DND-41 (cell line): Measurements from ENCODE around the gene CELA1.

Source experiments
- ATAC-seq: fragments of 200-7000 bp; cut with Tn5 transposase; 3 replicates; pipeline ENCODE4 v1.9.1; 2021; ENCODE audit warnings: low read depth; ENCODE audit not compliant: insufficient read depth
- DNase-seq: peaks from one replicate; pipeline ENCODE4 v3.0.0-alpha.2; 2020
- H2AFZ ChIP-seq: 2 replicates; pipeline ENCODE4 v1.6.0; 2012; ENCODE audit warnings: low read depth, low read length
- H3K27ac ChIP-seq: 2 replicates; pipeline ENCODE4 v1.5.1; 2012; ENCODE audit warnings: low read length, inconsistent platforms
- H3K27me3 ChIP-seq: fragments of 200-600 bp; sonication (generic); 2 replicates; pipeline ENCODE4 v1.6.0; 2012; ENCODE audit warnings: low read length, mild to moderate bottlenecking, inconsistent platforms; ENCODE audit not compliant: insufficient read depth, poor library complexity
- H3K36me3 ChIP-seq: 2 replicates; pipeline ENCODE4 v1.5.1; 2012; ENCODE audit warnings: low read length, inconsistent platforms; ENCODE audit not compliant: insufficient read depth
- H3K4me1 ChIP-seq: 2 replicates; pipeline ENCODE4 v1.5.1; 2012; ENCODE audit warnings: mild to moderate bottlenecking, low read length; ENCODE audit not compliant: insufficient read depth
- H3K4me2 ChIP-seq: 2 replicates; pipeline ENCODE4 v1.6.0; 2012; ENCODE audit warnings: mild to moderate bottlenecking, moderate library complexity, low read length, inconsistent platforms; ENCODE audit not compliant: insufficient read depth
- H3K4me3 ChIP-seq, 2 experiments: fragments of 200-600 bp in 1 of 2; shearing (Covaris generic) in 1 of 2; 2 replicates each; pipeline ENCODE4 v1.5.1; 2012 to 2016; ENCODE audit warnings: inconsistent platforms in 2 of 2, low read length in 2 of 2, mild to moderate bottlenecking in 2 of 2, low read depth in 1 of 2, moderate library complexity in 1 of 2
- H3K79me2 ChIP-seq: 2 replicates; pipeline ENCODE4 v1.6.0; 2012; ENCODE audit warnings: low read length, inconsistent platforms; ENCODE audit not compliant: insufficient read depth
- H3K9ac ChIP-seq: 2 replicates; pipeline ENCODE4 v1.6.0; 2012; ENCODE audit warnings: low read depth, mild to moderate bottlenecking, inconsistent platforms, low read length, moderate library complexity
- H3K9me3 ChIP-seq: 2 replicates; pipeline ENCODE4 v1.5.1; 2012; ENCODE audit warnings: low read length, moderate library complexity, mild to moderate bottlenecking, inconsistent platforms; ENCODE audit not compliant: insufficient read depth, severe bottlenecking
- H4K20me1 ChIP-seq: 2 replicates; pipeline ENCODE4 v1.6.0; 2012; ENCODE audit warnings: low read length; ENCODE audit not compliant: insufficient read depth
- EZH2 ChIP-seq: IDR thresholded peaks from 3 replicates; pipeline ENCODE4 v1.6.1; 2012; ENCODE audit warnings: borderline replicate concordance, low read depth, mild to moderate bottlenecking, moderate library complexity, low read length, inconsistent platforms; ENCODE audit not compliant: severe bottlenecking
- TF ChIP-seq, protein P1 (sequence below): IDR thresholded peaks from 2 replicates; pipeline ENCODE4 v1.5.1; 2012; ENCODE audit warnings: borderline replicate concordance, low read length, moderate library complexity, mild to moderate bottlenecking; ENCODE audit not compliant: poor library complexity, severe bottlenecking; ENCODE audit errors: extremely low read depth

Gene CELA1

DNA sequence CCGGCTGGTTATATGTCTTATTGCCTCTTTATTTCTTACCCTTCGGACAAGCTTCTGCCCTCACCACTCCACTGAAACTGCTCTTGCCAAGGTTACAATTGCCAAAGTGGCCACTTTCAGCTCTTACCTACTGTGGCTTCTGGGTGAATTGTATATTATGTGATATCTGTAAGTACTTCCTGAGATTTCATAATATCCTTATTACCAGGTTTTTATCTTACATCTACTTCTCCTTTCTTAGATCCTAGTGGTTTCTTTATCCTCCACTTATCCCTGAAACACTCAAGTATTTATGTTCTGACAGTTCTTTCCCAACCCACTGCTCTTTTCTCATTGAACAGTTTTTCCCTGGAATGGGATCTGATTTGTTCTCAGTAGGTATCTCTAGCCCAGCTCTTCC, 10.5 kb downstream of the CELA1 start:
- Histone ChIP-seq H3K4me2 (no peak overlapping the region), H3K27ac (no peak overlapping the region), H3K79me2 (no peaks in the 10 kb centered on the region), H2AFZ (no peak overlapping the region), H3K9ac (no peak overlapping the region), H4K20me1 (no peaks in the 10 kb centered on the region), H3K4me3 (no peak overlapping the region), H3K27me3 (no peaks in the 10 kb centered on the region), H3K4me1 (peaks cover under 1% of the 10 kb centered on the region), H3K9me3 (no peaks in the 10 kb centered on the region), H3K36me3 (no peaks in the 10 kb centered on the region)
- no peak for ATAC-seq
- TF ChIP-seq, protein P1, sequence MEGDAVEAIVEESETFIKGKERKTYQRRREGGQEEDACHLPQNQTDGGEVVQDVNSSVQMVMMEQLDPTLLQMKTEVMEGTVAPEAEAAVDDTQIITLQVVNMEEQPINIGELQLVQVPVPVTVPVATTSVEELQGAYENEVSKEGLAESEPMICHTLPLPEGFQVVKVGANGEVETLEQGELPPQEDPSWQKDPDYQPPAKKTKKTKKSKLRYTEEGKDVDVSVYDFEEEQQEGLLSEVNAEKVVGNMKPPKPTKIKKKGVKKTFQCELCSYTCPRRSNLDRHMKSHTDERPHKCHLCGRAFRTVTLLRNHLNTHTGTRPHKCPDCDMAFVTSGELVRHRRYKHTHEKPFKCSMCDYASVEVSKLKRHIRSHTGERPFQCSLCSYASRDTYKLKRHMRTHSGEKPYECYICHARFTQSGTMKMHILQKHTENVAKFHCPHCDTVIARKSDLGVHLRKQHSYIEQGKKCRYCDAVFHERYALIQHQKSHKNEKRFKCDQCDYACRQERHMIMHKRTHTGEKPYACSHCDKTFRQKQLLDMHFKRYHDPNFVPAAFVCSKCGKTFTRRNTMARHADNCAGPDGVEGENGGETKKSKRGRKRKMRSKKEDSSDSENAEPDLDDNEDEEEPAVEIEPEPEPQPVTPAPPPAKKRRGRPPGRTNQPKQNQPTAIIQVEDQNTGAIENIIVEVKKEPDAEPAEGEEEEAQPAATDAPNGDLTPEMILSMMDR = no peak
- no peak for TF ChIP-seq EZH2
- DNase-seq = no peak

DNA sequence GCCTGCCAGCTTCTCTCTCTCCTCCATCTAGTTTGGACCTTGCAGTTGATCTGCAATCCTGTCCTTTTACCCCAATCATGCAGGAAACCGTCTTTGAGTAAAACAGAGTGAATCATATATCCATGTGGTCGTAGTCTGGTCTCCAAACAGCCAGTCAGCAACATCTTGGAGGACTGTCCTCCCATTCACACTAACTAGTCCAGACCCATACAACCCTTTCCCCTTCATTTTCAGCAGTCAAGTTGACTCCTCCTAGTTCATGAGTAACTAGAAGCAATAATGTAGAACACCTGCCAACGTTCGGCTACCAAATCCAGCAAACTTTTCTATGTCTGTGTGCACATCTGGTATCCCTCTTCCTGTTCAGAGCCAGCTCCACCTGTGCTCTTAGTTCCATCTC, 11.7 kb downstream of the CELA1 start:
- DNase-seq (no peak), ATAC-seq (no peak)
- no peak overlapping the region for H3K9ac ChIP-seq
- H3K4me2 ChIP-seq = no peak overlapping the region
- H3K79me2 ChIP-seq = no peaks in the 10 kb centered on the region
- TF ChIP-seq, protein P1 = no peak
- TF ChIP-seq EZH2 = no peak
- no peaks in the 10 kb centered on the region for H3K27me3 ChIP-seq
- H2AFZ ChIP-seq = no peak overlapping the region
- H4K20me1 ChIP-seq = no peaks in the 10 kb centered on the region
- no peak overlapping the region for H3K4me3 ChIP-seq
- H3K27ac ChIP-seq = no peak overlapping the region
- no peaks in the 10 kb centered on the region for H3K36me3 ChIP-seq
- H3K4me1 ChIP-seq = no peaks in the 10 kb centered on the region
- no peaks in the 10 kb centered on the region for H3K9me3 ChIP-seq

DNA sequence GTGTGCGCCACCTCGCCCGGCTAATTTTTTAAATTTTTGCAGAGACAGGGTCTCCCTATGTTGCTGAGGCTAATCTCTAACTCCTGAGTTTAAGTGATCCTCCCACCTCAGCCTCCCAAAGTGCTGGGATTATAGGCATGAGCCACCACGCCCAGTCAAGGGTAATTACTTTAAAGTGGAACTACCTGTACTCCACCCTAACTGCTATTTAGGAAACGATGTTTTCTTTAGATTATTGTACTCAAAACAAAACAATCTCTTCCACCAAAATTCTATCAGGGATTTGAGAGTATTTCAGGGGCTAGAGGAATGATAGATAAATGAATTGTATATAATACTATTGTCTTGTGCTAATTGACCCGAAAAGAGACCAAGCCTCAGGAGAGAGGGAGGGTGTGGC, 12.9 kb downstream of the CELA1 start:
- H3K27ac ChIP-seq = no peak overlapping the region
- DNase-seq (no peak), ATAC-seq (no peak)
- H3K9me3 ChIP-seq = no peaks in the 10 kb centered on the region
- H3K36me3 ChIP-seq = no peaks in the 10 kb centered on the region
- no peak overlapping the region for H3K4me3 ChIP-seq
- TF ChIP-seq, protein P1 = no peak
- TF ChIP-seq EZH2 = no peak
- no peak overlapping the region for H3K9ac ChIP-seq
- peaks cover 5% of the 10 kb centered on the region; the same call in 1 of the 2 replicates for H3K4me1 ChIP-seq
- no peaks in the 10 kb centered on the region for H4K20me1 ChIP-seq
- H3K79me2 ChIP-seq = no peaks in the 10 kb centered on the region
- H3K4me2 ChIP-seq = no peak overlapping the region
- no peaks in the 10 kb centered on the region for H3K27me3 ChIP-seq
- no peak overlapping the region for H2AFZ ChIP-seq

DNA sequence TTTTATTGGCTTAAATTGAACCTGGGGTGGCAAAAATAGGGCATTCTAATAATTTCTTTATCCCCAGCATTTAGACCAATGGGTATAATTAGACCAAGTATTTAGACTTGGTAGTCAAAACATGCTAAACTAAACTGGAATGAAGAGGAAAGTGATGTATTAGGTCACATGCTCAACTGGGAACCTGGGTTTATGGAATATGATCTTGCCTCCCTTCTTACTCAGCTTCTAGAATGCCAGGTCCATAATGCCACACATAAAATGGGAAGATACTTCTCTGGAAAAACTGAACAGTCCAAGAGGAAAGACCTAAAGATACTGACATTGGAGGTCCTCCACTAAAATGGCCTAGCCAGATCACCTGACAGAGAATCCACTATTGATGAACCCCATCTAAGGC, 16.3 kb downstream of the CELA1 start:
- Histone ChIP-seq H3K27ac (no peak overlapping the region), H3K79me2 (no peaks in the 10 kb centered on the region), H3K9ac (no peak overlapping the region), H3K4me2 (no peak overlapping the region), H3K9me3 (no peaks in the 10 kb centered on the region), H3K4me3 (no peak overlapping the region), H2AFZ (no peak overlapping the region), H3K4me1 (peaks cover 31% of the 10 kb centered on the region), H3K36me3 (no peaks in the 10 kb centered on the region), H3K27me3 (no peaks in the 10 kb centered on the region), H4K20me1 (no peaks in the 10 kb centered on the region)
- DNase-seq (no peak), ATAC-seq (no peak)
- TF ChIP-seq EZH2 = no peak
- TF ChIP-seq, protein P1 = no peak
